Stimulated activated CD8-positive, alpha-beta memory T cell treated with anti-CD3 and anti-CD28 coated beads, Interleukin-12 subunit alpha, Interleukin-12 subunit beta, amount 100 ng/mL, for 4 hours (primary cell): ENCODE measurements around the gene AARS1.
A peak's percentile ranks its signal among the peaks of the same experiment; 100 is the strongest.
"Not testable (repeated sequence)": the region's sequence is repeated elsewhere in the genome, so short reads cannot be mapped to it uniquely, and the experiment has no call there.

ENCODE experiments used
- DNase-seq: peaks from one replicate; pipeline ENCODE4 v3.0.0-alpha.2; 2020; ENCODE audit warnings: low read depth

The AARS1 gene

DNA sequence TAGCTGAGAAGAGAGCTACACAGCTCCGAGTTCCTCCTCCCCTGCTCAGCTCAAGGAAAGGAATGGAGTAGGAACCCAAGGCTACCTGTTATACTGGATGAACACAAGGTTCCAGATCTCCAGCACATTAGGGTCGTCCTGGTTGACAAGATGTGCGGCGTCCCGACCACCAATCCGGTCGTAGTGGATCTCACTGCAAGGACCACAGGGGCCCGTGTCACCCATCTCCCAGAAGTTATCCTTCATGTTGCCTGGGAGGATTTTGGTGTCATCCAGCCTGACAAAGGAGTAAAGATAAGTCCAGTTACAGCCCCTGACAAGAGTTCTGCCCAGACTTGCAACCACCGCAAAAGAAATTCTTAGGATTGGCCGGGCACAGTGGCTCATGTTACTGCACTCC is 17.6 kb downstream of the AARS1 start:
- DNase-seq, result no peak

DNA sequence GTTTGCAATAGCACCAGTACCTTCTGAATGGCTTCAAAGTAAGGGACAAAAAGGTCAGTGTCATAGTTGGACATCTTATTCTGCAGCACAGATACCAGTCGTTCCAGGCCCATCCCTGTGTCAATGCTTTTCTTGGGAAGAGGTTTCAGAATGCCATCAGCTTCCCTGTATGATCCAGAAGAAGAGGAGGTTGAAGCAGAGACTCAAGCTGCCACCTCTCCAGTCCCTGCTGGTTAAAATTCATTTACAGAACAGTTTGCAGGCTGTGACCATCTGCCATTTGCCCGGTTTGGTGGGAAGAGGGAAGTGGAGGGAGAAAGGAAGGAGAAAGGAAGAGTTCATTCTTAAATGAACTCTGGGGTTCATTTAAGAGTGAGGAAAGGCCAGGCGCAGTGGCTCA is 19.1 kb downstream of the AARS1 start:
- no peak for DNase-seq

DNA sequence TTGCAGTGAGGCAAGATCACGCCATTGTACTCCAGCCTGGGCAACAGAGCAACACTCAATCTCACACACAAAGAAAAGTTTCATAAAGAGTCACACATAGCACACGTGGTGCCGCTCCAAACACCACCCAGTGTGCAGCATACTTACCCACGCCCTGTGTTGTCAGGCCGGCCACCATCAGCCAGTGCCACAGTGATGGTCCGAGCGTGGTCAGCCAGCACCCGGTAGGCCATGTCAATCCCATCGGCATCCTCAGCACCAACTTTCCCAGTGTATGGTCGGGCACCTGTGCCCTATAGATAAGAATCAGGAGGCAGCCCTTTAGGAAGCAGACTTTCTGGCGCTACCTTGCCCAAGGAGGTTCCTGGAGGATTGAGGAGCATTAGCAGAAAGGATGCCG is 19.8 kb downstream of the AARS1 start:
- DNase-seq, result no peak

DNA sequence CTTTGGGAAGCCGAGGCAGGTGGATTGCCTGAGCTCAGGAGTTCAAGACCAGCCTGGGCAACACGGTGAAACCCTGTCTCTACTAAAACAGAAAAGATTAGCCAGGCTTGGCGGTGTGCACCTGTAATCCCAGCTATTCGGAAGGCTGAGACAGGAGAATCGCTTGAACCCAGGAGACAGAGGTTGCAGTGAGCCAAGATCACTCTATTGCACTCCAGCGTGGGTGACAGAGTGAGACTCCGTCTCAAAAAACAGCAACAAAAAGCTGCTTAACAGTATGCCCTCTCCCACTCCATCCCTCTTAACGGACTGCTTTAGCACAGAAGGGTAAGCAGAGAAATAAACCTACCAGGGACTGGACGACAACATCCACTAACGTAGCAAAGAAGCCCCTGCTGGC is 21.4 kb downstream of the AARS1 start:
- DNase-seq, result not testable (repeated sequence)

DNA sequence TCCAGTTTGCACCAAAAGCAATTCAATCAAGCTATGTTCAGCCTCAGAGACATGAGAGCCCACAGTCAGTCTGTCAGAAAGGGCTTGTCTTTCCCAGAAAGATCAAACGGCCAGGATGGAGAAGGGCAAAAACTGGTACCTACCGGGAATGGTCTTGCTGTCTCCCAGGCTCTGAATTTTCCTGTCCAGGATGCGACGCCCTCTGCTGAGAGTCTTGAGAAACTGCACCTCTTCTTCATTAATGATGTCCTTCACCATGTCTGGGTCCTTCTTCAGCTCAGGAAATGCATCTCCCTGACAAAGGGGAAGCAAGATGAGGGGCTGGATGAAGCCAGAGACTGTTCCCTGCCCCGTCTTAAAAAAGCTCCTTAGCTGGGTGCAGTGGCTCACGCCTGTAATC is 21.8 kb downstream of the AARS1 start:
- no peak for DNase-seq

GRCh38 chr16:70259903-70260302 is 29.4 kb downstream of the AARS1 start:
- DNase-seq, result not testable (repeated sequence)

DNA sequence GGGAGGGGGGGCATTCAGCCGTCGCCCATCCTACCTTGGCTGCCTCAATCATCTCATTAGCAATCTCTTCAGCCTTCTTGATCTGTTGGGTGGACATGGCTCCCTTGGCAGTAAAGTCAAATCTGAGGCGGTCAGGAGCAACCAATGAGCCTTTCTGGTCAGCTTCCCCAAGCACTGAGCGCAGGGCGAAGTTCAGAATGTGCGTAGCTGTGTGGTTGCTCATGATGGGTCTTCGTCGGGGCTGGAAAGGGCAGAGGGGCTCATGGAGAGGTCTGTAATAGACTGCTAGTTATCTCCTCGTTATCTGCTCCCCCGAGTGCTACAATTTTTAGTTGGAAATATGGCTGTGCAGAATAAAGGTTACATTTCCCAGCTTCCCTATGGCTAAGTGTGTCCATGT is 30.4 kb downstream of the AARS1 start:
- DNase-seq, result no peak

DNA sequence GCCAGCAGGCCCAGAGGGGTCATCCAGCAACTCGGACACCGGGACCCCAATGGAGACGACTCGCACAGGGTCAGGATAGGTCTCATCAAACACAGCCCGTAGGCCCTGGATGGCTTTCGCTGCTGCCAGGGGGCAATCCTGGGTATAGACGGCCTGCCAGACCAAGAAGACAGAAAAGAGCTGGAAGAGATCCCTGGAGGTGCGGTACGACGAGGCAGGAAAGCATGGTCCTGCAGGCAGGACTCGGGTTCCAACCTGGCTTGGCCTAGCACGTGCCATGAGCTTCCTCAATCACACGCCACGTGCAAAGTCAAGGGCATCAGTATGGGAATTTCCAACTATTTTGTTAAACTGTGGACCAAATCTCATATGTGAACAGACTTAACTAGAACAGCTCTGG is 31.2 kb downstream of the AARS1 start:
- DNase-seq, result no peak

DNA sequence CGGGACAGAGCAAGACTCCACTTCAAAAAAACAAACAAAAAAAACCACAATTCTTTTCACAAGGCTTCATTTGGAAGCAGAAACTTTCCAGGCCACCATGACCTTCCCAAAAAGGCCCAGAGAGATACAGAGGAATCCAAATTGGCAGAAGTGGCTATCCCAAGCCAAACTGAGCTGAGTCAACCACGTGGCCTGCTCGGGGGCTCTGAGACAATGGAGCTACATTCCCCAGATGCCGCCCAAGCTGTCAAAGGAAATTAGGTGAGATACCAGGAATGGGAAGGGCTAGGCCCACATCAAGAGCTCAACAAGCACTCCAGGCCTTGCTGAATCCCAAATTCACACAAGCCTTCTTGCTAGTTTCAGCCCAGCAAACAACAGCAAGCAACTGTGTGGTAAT is 31.9 kb downstream of the AARS1 start:
- no peak for DNase-seq

DNA sequence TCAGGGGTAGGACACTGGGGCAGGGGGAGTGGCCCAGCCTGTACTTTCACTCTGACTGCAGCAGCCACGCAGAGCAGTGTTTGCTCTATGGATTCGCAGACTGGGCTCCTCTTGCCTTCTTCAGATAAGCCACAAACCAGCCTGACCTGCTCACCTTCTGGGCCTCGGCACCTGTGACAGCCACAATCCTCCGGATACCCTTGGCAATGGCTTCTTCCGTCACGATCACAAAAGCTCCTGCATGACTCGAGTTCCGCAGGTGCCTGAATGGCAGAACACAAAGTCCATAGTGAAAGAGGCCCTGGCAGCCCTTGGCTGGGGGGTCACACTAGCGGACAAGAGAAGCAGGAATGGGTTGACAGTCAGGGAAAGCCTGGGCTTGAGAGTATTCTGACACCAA is 33.7 kb downstream of the AARS1 start:
- no peak for DNase-seq

DNA sequence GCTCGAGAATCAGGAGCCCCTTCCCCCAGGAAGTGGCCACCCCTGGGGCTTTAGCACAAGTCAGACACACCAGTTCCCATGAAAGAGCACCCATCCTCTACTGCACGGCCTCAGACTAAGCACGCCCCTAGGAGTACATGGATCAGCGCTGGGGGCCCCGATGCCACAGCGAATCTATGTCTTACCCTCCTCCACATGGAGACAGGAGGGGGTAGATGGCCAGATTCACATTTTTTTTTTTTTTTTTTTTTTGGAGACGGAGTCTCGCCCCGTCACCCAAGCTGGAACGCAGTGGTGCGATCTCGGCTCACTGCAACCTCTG is 34.4 kb downstream of the AARS1 start:
- no peak for DNase-seq

DNA sequence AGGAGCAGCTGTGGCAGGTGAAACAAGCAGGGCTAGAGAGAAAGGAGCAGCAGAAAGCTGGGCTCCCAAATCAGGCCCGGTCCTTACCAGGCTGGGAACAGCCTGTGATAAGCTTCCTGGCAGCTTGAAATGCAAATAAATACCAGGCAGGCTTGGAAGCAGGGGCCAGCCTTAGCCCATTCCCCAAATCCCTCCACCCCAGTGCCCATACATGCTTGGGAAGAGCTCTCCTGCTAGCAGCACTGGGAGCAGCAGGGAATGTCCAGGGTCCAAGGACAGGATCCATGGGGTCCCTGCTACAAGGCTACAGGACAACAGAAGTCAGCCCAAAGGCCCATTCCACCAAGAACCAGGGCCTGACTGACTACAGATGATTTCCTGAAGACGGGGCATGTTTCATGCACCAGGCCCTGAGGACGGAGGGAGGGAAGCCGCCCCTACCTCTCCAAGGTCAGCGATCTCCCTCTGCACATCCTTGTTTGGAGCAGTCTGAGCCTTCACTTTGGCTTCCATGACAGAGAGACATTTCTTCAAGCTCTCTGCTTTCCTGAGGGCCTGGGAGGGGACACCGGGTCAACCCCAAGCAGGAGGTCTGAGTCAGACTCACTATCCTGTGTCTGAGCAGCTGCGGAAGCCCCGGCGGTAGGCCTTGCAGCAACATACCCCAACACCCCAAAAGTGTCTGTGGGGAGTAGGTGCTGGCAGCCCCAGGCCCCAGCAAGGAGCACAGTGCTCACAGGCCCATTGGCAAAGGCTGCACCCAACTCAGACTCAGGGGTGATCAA is 34.9 kb downstream of the AARS1 start:
- DNase-seq, result no peak

DNA sequence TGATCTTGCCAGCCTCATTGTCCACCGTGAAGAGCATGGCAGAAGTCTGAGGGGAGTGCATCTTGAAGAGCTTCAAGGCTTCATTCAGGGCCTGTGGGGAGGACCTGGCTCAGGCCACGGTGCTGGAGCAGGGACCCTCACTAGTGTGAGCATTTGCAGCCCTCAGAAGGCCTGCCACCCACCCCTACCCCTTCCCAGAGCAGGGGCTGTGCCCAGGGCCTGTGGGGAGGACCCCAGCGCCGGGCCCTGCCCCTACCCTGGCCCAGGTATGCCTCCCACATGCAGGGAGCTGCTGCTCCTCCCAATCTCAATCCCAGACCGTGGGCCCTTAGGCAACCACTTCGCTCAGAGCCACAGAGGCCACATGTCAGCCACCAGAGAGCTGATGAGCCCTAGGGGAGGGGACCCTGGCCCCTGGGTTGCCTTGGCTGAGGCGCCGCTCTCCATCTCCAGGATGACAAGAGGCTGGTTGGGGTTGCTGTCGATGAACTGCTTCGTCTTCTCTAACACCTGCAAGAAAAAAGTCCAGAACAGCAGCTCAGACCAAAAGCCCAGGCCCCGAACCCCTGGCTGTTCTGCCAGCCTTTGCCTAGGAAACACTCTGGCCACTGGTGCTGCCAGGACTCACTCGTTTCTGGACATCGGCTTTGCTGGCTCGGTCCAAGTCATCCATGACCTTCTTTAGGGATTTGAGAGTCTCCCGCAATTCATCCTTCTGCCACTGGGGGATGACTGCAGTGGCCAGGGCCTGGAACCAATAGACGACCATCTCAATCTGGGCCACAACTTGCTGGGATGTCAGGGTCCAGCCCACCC is 35.8 kb downstream of the AARS1 start:
- DNase-seq, result no peak

DNA sequence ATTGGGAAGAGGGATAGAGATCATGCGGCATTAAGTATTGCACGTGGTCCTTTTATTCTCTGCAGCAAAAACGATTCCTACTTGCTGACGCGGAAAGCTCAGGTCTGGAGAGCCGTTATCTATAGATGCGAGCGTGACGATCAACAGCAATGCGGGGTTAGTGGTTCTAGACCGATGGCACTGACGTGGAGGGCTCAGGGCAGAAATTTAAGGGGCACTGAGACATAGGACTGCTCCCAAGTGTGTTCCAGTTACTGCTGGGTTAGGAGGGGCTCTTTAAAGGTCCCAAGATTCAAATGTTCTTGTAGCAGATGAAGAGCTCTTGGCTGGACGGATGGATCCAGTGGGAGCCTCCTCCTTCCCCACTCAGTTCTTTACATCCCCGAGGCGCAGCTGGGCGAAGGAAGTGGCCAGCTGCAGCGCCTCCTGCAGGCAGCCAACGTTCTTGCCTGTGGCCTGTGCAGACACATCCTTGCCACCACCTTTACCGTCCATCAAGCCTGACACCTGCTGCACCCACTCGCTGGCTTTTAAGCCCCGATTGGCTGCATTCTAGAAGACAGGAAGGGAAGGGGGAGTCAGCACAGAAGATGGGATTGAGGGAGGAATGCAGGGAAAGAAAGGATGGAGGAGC is 36.8 kb downstream of the AARS1 start:
- DNase-seq, result no peak

- peak; percentile 87 for DNase-seq
Measured at GRCh38 chr16:70251629-70252354, 37.5 kb downstream of the AARS1 start, which contains the start of gene EXOSC6. TSS of gene EXOSC6 (minus strand) at chr16:70251940. CDS start at chr16:70251900, 40 bp downstream.

GRCh38 chr16:70250748-70251628 is 38.3 kb downstream of the AARS1 start:
- peak; percentile 17 for DNase-seq

- DNase-seq, result not testable (repeated sequence)
Measured at GRCh38 chr16:70249697-70250096, 39.6 kb downstream of the AARS1 start.

DNA sequence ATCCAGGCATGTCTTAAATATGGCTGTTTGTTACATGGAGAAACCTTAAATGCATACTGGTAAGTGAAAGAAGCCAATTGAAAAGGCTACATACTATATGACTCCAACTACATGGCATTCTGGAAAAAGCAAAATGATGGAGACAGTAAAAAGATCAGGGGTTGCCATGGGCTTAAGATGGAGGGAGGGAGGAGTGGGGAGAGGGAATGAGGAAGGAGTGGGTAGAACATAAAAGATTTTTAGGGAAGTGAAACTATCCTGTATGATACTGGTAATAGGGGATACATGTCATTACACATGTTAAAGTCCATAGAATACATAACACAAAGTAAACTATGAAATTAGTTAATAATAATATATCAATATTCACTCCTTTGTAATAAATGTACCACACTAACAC is 50.5 kb downstream of the AARS1 start:
- DNase-seq, result not testable (repeated sequence)

DNA sequence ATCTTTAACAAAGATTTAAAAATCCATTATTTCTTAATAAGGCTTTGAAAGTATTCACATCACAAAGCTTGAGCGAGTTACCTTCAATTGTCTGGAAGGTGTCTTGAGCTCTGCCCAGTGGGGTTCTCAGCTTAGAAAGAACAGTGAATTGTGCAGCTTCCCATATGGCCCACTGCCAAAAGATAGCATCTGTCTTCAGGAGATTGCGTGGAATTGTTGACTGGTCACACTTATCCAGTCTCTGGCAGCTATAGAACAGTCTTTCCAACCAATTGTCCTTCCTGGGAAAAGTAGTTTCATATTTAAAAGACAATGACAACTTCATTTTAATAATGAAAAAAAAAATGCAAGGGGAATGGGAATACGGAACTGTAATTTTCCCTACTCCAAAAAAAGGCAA is 57.5 kb downstream of the AARS1 start:
- not testable (repeated sequence) for DNase-seq

DNA sequence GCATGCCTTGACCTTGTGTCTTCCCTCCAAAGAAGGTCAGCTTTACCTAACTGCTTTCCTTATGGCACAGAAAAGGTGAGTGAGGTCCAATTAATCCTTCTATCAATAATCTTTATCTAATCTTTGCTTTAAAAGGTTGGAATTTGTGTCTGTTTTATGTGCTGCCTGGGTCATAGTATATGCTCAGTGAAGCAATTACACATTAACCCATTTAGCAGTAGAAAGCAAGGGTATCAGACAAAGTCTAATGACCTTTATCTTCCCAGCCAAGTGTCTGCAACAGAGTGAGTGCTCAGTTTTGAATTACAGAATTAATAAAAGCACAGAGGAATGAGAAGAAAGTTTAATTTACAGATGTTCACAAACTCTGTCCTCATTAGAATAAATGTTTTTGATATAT is 63.3 kb downstream of the AARS1 start:
- DNase-seq, result not testable (repeated sequence)

DNA sequence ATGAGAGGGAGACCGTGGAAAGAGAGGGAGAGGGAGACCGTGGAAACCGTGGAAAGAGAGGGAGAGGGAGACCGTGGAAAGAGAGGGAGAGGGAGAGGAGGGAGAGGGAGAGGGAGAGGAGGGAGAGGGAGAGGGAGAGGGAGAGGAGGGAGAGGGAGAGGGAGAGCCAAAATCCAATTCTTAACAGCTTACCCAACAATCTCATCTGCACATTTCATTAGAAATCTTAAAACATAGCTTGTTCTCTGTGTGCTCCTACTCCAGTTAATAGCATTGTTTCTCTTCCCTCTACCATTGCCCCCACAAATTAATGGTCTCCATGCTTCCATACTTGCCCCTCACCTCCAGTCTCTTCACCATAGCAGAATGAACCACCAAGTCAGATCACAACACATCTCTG is 63.9 kb downstream of the AARS1 start:
- not testable (repeated sequence) for DNase-seq
